MCF 10A (cell line): Measurements from ENCODE around the gene GGT6. TPM values are rescaled to one million over a fixed set of nuclear protein-coding genes. Genes with fewer than 3 reads are reported as not detected.

Experiments used
- BruUV-seq: library from RNA; stranded (reverse); fragments of 400-500 nt; replicated peaks from 2 replicates; lab custom pipeline; 2021; lab: Mats Ljungman, UMichigan
- CTCF ChIA-PET: fragments of 300-600 bp; sonication (Branson Sonifier 250); formaldehyde crosslinking; extraction: SDS; loops from one replicate; lab custom pipeline; 2021; ENCODE audit warnings: antibody characterized with exemption, inconsistent platforms; lab: Yijun Ruan, JAX
- POLR2A ChIA-PET: fragments of 300-600, 350-650 bp; sonication (Branson Sonifier 250); formaldehyde crosslinking; extraction: SDS; loops from one replicate; lab custom pipeline; 2020; ENCODE audit warnings: antibody characterized with exemption, inconsistent platforms; lab: Yijun Ruan, JAX
- DNase-seq: peaks from one replicate; pipeline ENCODE4 v3.0.0-alpha.2; 2018; ENCODE audit not compliant: unreplicated experiment
- H3K27ac Mint-ChIP-seq: one replicate; pipeline ENCODE4 v1.8.0; 2022; ENCODE audit warnings: mild to moderate bottlenecking, low read depth, mixed read lengths; ENCODE audit not compliant: unreplicated experiment
- H3K27me3 Mint-ChIP-seq: one replicate; pipeline ENCODE4 v1.8.0; 2022; ENCODE audit warnings: mixed read lengths; ENCODE audit not compliant: insufficient read depth, unreplicated experiment
- H3K36me3 Mint-ChIP-seq: one replicate; pipeline ENCODE4 v1.8.0; 2022; ENCODE audit warnings: mild to moderate bottlenecking, moderate library complexity, mixed read lengths; ENCODE audit not compliant: insufficient read depth, unreplicated experiment
- H3K4me1 Mint-ChIP-seq: one replicate; pipeline ENCODE4 v1.8.0; 2022; ENCODE audit warnings: mixed read lengths; ENCODE audit not compliant: insufficient read depth, unreplicated experiment
- H3K4me3 Mint-ChIP-seq: one replicate; pipeline ENCODE4 v1.8.0; 2022; ENCODE audit warnings: mild to moderate bottlenecking, moderate library complexity, mixed read lengths; ENCODE audit not compliant: unreplicated experiment
- H3K9me3 Mint-ChIP-seq: one replicate; pipeline ENCODE4 v1.8.0; 2022; ENCODE audit warnings: mixed read lengths; ENCODE audit not compliant: unreplicated experiment
- intact Hi-C: fragments of 100-400 bp; cut with micrococcal nuclease; formaldehyde crosslinking; loops from 2 replicates; pipeline ENCODE4 v1.14.1; 2022
- total RNA-seq: library from RNA; stranded (reverse); gene quantifications from 2 replicates; pipeline ENCODE4 v1.2.3, GENCODE V29; 2022
- TF ChIP-seq, protein P1 (sequence below): fragments of 200-600 bp; IDR thresholded peaks from one replicate; pipeline ENCODE4 v1.8.0; 2022; ENCODE audit warnings: antibody characterized with exemption, mild to moderate bottlenecking; ENCODE audit not compliant: unreplicated experiment

GGT6 gene
- total RNA-seq, 1 experiment from 2014 or later: not detected

DNA sequence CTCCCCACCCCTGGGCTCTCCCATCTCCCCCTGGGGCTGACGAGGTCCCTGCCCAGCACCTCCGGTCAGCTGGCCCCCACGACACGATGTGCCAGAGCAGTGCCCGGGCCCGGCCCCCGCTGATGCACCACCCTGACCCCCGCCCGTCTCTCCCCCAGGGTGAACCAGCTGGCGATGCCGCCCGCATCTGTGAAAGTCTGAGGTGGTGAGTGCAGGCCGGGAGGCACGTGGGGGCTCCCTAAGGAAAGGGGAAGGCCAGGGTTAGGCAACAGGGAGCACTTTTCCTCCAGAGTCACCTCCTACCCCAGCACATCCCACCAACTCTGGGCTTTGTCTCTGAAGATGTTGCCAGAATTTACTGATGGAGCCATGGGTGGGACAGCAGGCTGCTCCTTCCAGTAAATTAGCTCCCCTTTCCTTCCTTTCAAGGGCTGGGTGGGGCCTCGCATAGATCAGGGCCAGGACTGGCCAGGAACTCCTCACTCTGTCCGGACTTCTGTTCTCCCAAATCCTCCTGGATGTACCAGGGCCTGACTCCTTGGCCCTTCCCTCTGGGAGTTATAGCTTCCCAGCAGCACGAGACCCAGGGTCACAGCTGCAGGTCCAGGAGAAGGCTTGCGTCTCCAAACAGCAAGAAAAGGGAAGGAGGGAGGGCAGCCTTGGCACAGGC, 23.5 kb downstream of the GGT6 start:
- intact Hi-C loops: no loop called here
- H3K27ac Mint-ChIP-seq: no peak overlapping the region
- ChIA-PET POLR2A (interaction anchor here (0.5 to 2.9 kb wide), 5 partner anchors 11 to 298 kb away, joined by 3 to 15 read pairs (median 6); partner anchors contain the start of gene MYBBP1A), CTCF (interaction anchor here (0.5 kb wide), 1 partner anchor 232 kb away, joined by 3 read pairs; no protein-coding TSS in a partner anchor)
- BruUV-seq: no TSS peak
- H3K4me3 Mint-ChIP-seq: no peak overlapping the region
- TF ChIP-seq, protein P1, sequence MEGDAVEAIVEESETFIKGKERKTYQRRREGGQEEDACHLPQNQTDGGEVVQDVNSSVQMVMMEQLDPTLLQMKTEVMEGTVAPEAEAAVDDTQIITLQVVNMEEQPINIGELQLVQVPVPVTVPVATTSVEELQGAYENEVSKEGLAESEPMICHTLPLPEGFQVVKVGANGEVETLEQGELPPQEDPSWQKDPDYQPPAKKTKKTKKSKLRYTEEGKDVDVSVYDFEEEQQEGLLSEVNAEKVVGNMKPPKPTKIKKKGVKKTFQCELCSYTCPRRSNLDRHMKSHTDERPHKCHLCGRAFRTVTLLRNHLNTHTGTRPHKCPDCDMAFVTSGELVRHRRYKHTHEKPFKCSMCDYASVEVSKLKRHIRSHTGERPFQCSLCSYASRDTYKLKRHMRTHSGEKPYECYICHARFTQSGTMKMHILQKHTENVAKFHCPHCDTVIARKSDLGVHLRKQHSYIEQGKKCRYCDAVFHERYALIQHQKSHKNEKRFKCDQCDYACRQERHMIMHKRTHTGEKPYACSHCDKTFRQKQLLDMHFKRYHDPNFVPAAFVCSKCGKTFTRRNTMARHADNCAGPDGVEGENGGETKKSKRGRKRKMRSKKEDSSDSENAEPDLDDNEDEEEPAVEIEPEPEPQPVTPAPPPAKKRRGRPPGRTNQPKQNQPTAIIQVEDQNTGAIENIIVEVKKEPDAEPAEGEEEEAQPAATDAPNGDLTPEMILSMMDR: no peak
- peaks cover 52% of the 10 kb centered on the region for H3K36me3 Mint-ChIP-seq
- H3K27me3 Mint-ChIP-seq: peaks cover 7% of the 10 kb centered on the region
- peaks cover 5% of the 10 kb centered on the region for H3K4me1 Mint-ChIP-seq
- no peaks in the 10 kb centered on the region for H3K9me3 Mint-ChIP-seq
- no peak for DNase-seq

GRCh38 chr17:4536259-4536741, 24.1 kb downstream of the GGT6 start:
- H3K9me3 Mint-ChIP-seq: no peaks in the 10 kb centered on the region
- peaks cover 5% of the 10 kb centered on the region for H3K4me1 Mint-ChIP-seq
- H3K4me3 Mint-ChIP-seq: no peak overlapping the region
- BruUV-seq: no TSS peak
- TF ChIP-seq, protein P1: no peak
- peaks cover 51% of the 10 kb centered on the region for H3K36me3 Mint-ChIP-seq
- DNase-seq: no peak
- no peak overlapping the region for H3K27ac Mint-ChIP-seq
- intact Hi-C loops: no loop called here
- ChIA-PET CTCF (interaction anchor here (0.5 to 0.6 kb wide), 2 partner anchors 19 to 232 kb away, joined by 3 to 4 read pairs; partner anchors contain the start of gene MYBBP1A), POLR2A (interaction anchor here (1.1 kb wide), 1 partner anchor 10 kb away, joined by 7 read pairs; no protein-coding TSS in a partner anchor)
- peaks cover 12% of the 10 kb centered on the region for H3K27me3 Mint-ChIP-seq

DNA sequence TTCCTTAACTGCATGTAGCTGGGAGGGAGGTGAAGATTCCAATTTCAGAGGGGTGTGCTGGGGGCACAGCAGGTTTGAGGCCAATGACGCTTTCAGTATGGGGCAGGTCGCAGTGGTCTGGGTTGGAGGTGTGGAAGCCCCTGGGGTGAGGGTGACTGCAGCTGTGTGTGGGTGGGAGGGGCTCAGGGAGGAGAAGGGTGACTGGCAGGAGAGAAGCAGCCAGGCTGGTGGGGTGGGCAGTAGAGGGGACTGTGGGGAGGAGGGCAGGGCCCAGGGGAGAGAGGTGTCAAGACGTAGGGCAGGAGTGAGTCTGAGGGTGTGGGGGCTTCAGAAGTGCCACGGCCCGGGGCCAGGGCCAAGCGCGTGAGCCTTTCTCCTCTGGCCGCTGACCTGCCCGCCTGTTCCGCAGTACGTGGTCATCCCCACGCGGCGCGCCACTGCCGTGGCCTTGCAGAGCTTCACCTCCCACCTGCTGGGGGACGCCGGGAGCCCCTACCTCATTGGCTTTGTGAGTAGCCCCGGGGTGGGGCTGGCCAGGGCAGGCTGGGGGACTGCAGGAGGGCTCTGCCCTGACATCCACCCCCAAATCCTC, 24.6 kb downstream of the GGT6 start:
- DNase-seq: no peak
- H3K27ac Mint-ChIP-seq: no peak overlapping the region
- ChIA-PET CTCF (interaction anchor here (0.6 kb wide), 1 partner anchor 19 kb away, joined by 4 read pairs; the partner anchor contains the start of gene MYBBP1A), POLR2A (interaction anchor here (1.1 kb wide), 1 partner anchor 134 kb away, joined by 4 read pairs; no protein-coding TSS in a partner anchor)
- no TSS peak for BruUV-seq
- peaks cover 12% of the 10 kb centered on the region for H3K27me3 Mint-ChIP-seq
- H3K9me3 Mint-ChIP-seq: no peaks in the 10 kb centered on the region
- TF ChIP-seq, protein P1: no peak
- no peak overlapping the region for H3K4me3 Mint-ChIP-seq
- intact Hi-C loops: no loop called here
- peaks cover 50% of the 10 kb centered on the region for H3K36me3 Mint-ChIP-seq
- H3K4me1 Mint-ChIP-seq: peaks cover 5% of the 10 kb centered on the region
